GM12801 (cell line): ENCODE measurements around the gene CARD10.

ENCODE experiments used
- TF ChIP-seq, protein P1 (sequence below): IDR thresholded peaks from one replicate; pipeline ENCODE4 v1.5.1; 2011; ENCODE audit warnings: control low read depth; ENCODE audit not compliant: insufficient read length; ENCODE audit errors: extremely low read depth

The CARD10 gene

DNA sequence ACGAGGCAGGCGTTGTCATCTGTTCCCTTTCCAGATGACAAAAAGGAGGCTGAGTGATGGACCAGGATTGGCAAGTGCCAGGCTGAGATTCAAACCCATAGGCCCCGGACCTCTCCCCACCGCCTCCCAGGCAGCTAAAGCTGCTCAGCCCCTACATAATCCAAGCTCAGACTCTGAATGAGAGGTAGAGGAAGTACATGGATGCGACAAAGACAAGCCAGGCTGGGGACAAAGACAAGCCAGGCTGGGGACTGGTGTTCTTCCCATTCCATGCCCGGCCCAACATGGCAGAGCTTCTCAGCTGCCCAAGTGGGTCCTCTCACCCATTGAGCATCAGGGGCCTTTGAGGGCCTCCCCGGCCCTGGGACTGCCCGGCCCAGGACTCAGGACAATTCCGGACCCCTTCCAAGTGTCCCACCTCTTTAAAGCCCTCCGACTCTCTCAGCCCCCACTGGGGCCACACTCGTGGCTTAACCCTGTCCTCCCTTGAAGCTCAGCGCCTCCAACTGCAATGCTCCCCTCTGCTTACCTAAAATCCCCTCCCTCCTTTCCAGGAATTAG is 37.8 kb downstream of the CARD10 start:
- TF ChIP-seq, protein P1, sequence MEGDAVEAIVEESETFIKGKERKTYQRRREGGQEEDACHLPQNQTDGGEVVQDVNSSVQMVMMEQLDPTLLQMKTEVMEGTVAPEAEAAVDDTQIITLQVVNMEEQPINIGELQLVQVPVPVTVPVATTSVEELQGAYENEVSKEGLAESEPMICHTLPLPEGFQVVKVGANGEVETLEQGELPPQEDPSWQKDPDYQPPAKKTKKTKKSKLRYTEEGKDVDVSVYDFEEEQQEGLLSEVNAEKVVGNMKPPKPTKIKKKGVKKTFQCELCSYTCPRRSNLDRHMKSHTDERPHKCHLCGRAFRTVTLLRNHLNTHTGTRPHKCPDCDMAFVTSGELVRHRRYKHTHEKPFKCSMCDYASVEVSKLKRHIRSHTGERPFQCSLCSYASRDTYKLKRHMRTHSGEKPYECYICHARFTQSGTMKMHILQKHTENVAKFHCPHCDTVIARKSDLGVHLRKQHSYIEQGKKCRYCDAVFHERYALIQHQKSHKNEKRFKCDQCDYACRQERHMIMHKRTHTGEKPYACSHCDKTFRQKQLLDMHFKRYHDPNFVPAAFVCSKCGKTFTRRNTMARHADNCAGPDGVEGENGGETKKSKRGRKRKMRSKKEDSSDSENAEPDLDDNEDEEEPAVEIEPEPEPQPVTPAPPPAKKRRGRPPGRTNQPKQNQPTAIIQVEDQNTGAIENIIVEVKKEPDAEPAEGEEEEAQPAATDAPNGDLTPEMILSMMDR = no peak

DNA sequence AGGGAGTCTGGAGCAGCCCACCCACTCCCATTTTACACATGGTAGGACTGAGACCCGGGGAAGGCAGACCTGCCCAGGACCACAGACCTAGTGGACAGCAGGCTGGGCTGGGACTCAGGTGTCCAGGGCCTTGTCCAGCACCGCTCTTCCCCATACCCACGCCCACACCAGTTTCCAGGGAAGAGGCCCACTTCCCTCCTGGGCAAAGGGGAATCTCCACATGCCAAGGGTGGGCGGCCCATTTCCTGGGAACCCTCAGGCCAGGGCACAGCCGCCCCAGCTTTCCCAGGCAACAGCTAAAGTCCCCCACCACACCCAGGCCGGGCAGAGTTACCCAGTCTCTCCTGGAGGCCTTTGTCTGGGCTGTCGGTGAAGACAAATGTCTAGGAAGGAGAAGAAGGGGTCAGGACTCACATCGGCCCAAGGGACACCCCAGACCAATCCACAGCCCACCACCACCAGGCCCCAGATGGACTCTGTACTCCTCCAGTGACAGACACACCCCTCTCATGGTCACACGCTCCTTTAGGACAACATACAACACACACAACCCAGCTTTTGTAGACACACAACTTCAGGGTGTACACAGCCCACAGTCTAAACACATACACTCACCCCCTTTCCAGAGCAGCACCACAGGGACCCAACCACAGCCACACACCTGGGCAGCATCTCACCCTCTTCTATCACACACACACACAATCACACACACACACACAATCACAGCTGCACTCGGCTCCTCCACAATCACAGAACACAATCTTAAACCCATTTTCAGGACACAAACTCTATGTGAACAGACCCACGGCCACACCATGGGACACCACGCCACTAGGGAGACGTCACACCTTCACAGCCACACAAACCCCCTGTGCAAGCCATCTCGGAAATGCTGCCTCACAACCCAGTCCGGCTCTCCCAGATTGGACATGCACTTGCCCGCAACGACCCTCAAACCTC is 38.5 kb downstream of the CARD10 start:
- TF ChIP-seq, protein P1 = no peak

DNA sequence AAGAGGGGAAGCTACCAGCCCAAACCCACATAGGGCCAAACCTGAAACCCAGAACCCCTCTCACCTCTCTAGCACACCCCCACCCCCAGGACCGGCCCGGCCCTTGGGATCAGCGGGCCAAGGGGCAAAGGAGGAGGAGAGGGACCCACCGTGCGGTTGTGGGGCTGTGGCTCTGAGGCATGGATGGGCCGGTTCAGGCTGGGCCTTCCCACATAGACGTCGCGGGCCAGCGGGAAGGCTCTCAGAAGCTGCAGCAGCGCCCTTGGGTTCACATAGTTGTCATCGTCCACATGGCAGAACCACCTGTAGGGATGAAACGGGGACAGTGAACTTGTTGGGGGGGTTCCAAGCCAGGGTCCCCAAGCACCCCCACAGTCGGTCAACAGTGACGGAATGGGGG is 40.0 kb downstream of the CARD10 start:
- TF ChIP-seq, protein P1 = no peak

DNA sequence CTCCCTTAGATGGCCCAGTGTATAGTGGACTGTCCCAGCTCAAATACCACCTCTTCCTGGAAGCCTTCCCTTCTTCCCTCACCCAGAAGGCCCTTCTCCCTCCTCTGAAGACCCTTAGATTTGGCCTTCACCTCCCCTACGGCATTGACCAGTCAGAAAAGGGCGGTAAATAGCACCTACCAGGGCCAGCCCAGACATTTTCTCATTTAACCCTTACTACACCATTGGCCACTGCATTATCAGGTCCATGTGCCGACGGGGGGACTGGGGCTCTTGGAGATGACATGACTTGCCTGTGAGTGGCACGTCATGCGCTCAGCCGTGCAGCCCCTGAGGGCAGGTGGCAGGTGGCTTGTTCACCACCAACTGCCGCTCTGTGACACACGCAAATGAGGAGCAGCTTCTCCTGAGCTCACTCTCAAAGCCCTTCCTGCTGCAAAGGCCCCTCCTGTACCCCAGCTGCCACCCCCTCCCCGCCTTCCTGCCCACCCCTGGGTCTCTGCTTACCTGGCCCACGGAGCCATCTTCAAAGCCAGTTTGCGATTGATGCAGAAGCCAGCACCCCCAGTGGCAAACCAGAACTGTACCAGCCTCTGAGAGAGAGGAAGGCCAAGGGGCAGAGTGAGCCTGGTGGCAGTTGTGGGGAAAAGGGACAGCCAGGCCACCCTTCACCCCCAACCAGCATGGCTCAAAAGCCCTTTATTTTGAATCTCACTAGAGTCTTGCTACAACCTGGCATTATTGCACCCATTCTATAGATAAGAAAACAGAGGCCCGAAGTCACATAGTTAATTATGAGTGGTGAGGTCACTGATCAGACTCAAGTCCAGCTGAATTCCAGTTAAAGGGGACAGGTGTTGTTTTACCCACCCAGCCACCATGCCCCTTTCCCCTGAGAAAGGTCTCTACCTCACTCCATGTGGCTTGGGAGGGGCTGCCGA is 42.6 kb downstream of the CARD10 start:
- TF ChIP-seq, protein P1 = no peak

DNA sequence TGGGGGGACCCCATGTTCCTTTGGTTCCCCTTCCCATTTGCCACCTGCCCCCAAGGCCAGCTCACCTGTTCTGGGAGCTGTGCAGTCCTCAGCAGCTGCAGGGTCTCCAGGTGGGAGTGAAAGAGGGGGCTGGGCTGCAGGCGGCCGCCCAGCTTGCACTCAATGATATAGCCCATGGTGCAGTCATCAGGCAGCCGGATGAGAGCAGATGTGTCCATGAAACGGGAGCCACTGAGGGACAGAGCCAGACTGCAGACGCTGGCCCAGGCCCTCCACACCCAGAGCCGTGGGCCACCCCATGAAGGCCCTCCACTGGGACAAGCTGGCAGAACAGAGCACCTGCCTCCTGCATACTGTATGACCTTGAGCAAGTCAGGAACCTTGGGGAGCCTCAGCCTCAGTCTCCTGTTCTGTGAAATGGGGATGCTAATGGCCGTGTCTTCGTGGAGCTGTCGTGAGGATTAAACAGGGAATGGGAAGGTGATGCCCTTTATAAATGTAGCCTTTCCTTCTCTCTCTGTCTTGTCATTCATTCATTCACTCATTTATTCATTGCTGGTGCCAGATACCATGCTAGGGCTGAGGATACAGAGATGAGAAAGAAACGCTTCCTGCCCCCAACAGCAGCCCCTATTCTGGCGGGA is 44.6 kb downstream of the CARD10 start:
- TF ChIP-seq, protein P1 = no peak

DNA sequence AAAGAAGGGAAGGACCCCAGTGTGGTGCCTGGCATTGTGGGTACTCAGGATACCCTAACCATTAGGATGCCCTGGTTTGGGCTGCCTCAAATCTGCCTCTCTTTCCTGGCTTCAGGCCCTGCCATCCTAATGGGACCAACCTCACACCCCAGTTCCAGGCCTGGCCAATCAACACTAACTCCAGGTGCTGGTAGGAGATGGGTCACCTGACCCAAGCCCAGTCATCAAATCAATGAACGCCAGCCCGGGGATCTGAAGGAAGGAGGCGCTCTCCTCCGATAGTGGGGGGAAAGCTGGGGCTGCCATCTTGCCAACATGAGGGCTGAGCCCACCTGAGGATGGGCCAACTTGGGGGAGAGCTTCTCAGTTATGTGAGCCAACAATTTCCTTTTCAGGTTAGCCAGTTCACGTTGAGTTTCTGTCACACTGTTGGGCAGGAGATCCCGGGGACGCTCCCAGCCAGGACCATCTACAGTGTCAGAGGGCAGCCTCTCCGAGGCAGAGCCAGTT is 45.7 kb downstream of the CARD10 start:
- TF ChIP-seq, protein P1 = no peak
